Skeletal muscle tissue (tissue), 4 donors: Measurements from ENCODE around the gene MYPN. TPM values are rescaled to one million over a fixed set of nuclear protein-coding genes. Genes with fewer than 3 reads are reported as not detected.

ENCODE experiments used
- H3K27ac ChIP-seq: one replicate; pipeline ENCODE4 v1.7.0; 2013; ENCODE audit warnings: mild to moderate bottlenecking, low read depth, low read length, inconsistent platforms
- H3K27me3 ChIP-seq, 3 donors: one replicate each; pipeline ENCODE4 v1.7.0; 2013; ENCODE audit warnings: low read length in 3 of 3; ENCODE audit not compliant: control insufficient read depth in 3 of 3, insufficient read depth in 3 of 3
- H3K36me3 ChIP-seq, 3 donors: one replicate each; pipeline ENCODE4 v1.7.0; 2013; ENCODE audit warnings: low read length in 3 of 3; ENCODE audit not compliant: control insufficient read depth in 3 of 3, insufficient read depth in 3 of 3
- H3K4me1 ChIP-seq, 3 donors: one replicate each; pipeline ENCODE4 v1.7.0; 2013; ENCODE audit warnings: low read length in 3 of 3, mild to moderate bottlenecking in 3 of 3; ENCODE audit not compliant: control insufficient read depth in 3 of 3, insufficient read depth in 3 of 3
- H3K4me3 ChIP-seq, 3 donors: one replicate each; pipeline ENCODE4 v1.7.0; 2013; ENCODE audit warnings: low read length in 3 of 3
- H3K9ac ChIP-seq, 3 donors: one replicate each; pipeline ENCODE4 v1.7.0; 2013; ENCODE audit warnings: low read length in 3 of 3, mild to moderate bottlenecking in 3 of 3, moderate library complexity in 2 of 3, low read depth in 1 of 3
- H3K9me3 ChIP-seq, 3 donors: one replicate each; pipeline ENCODE4 v1.7.0; 2013; ENCODE audit warnings: low read length in 3 of 3; ENCODE audit not compliant: control insufficient read depth in 3 of 3
- total RNA-seq: library from RNA; depleted of rRNA; stranded (reverse); fragments of >200 nt; gene quantifications from one replicate; pipeline ENCODE4 v1.2.3, GENCODE V29; 2014
- donor health status: Osteomylitis.

The MYPN gene
- total RNA-seq, 1 donor from 2014 or later, result 57.4 TPM

DNA sequence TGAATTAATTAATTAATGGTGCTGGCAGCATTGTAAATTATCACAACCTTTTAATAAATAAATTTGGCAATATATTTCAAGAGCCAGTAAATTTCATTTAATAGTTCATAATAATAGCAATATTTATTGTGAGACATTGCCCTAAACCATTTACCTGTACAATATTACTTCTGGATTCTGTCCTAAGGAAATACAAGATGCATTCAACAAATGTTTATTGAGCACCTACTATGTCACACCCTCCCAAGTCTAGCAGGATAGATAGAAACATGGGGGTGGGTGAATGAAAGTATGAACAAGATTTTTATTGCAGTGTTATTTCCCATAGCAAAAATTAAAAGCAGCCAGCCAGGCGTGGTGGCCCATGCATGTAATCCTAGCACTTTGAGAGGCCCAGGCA is 29.9 kb upstream of the MYPN start:
- Histone ChIP-seq H3K4me3 (no peak overlapping the region), H3K9me3 (no peaks in the 10 kb centered on the region), H3K4me1 (peaks cover 0 to 8% (median 7%) of the 10 kb centered on the region in 3 donors), H3K36me3 (no peaks in the 10 kb centered on the region), H3K27me3 (no peaks in the 10 kb centered on the region), H3K27ac (no peak overlapping the region), H3K9ac (no peak overlapping the region)

DNA sequence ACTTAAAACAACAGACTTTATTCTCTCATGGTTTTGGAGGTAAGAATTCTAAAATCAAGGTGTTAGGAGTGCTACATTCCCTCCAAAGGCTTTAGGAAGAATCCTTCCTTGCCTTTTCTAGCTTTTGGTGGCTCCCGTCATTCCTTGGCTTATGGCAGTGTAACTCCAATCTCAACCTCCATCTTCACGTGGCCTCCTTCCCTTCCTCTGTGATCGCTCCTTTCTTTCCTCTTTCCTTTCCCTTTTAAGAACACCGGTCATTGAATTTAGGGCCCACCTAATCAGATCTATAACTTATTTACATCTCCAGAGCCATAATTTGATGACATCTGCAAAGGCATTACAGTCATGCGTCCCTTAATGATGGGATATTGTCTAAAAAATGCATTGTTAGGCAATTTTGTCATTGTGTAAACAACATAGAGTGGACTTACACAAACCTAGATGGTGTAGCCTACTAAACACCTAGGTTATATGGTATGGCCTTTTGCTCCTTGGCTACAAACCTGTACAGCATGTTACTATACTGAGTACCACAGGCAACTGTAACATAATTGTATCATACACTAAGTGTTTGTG is 28.3 kb upstream of the MYPN start:
- no peak overlapping the region for H3K4me3 ChIP-seq
- no peak overlapping the region for H3K9ac ChIP-seq

DNA sequence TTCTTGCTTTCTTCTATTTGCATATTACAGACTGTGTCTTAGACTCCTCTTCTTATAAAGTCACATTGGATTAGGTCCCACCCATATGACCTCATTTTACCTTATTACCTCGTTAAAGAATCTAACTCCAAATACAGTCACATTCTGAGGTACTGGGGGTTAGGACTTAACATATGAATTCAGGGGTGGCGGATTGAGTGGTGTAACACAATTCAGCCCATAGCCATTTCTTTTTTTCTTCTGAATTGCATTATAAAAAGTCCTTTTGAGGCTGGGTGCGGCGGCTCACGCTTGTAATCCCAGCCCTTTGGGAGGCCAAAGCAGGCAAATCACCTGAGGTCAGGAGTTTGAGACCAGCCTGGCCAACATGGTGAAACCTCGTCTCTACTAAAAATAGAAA is 27.4 kb upstream of the MYPN start:
- H3K27me3 ChIP-seq, result no peaks in the 10 kb centered on the region
- peaks cover 0 to 3% (median 2%) of the 10 kb centered on the region in 3 donors for H3K4me1 ChIP-seq
- no peak overlapping the region for H3K4me3 ChIP-seq
- H3K9ac ChIP-seq, result no peak overlapping the region
- no peaks in the 10 kb centered on the region for H3K9me3 ChIP-seq
- no peak overlapping the region for H3K27ac ChIP-seq
- H3K36me3 ChIP-seq, result no peaks in the 10 kb centered on the region

More for the DNA sequence above, 28.3 kb upstream of the MYPN start:
- Histone ChIP-seq H3K36me3 (no peaks in the 10 kb centered on the region), H3K27ac (no peak overlapping the region), H3K4me1 (peaks cover 0 to 3% (median 0%) of the 10 kb centered on the region in 3 donors), H3K27me3 (no peaks in the 10 kb centered on the region), H3K9me3 (no peaks in the 10 kb centered on the region)

DNA sequence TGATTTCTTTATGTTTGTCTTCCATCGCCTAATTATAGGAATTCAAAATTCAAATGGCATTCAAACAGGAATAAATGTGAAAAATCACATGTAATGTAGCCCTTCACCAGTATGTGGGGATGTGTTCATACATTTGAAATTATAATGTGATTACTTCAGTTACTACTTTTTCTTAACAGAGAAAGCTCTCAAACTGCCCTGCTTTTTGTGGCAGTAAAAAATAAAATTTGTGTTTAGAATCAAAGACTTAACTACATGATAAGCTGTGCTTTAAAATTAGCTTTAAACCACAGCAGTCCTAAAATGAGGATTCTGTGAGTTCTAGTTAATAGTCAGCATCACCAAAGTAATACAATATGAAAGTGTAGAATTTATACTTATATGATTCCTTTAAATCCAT is 26.4 kb upstream of the MYPN start:
- H3K9ac ChIP-seq, result peak overlapping the region in 1 of 3 donors; percentile 40
- no peak overlapping the region for H3K4me3 ChIP-seq
- H3K9me3 ChIP-seq, result no peaks in the 10 kb centered on the region
- H3K27me3 ChIP-seq, result no peaks in the 10 kb centered on the region
- H3K4me1 ChIP-seq, result peaks cover 0 to 7% (median 3%) of the 10 kb centered on the region in 3 donors
- H3K27ac ChIP-seq, result no peak overlapping the region
- H3K36me3 ChIP-seq, result no peaks in the 10 kb centered on the region

DNA sequence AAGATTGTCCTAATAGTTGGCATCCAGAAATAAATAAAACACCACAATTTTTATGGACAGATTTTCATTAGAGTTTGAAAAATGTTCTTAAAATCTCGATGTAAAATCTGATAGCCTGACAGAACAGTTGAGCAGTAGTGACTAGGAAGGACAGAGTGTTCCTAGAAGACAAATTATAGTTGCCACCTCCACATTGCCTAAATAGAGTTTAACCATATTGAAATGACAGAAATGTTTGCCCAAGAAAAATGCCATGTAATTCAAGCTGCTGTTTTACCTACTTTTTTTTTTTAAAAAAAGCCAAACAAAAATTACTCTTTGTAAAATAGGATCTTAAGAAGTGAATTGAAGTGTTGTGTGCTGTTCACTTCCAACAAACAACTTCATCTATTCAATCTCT is 25.3 kb upstream of the MYPN start:
- H3K4me1 ChIP-seq, result peaks cover 0 to 14% (median 3%) of the 10 kb centered on the region in 3 donors
- H3K36me3 ChIP-seq, result no peaks in the 10 kb centered on the region
- peak overlapping the region in 1 of 3 donors; percentile 40 for H3K9ac ChIP-seq
- no peak overlapping the region for H3K27ac ChIP-seq
- H3K27me3 ChIP-seq, result no peaks in the 10 kb centered on the region
- H3K4me3 ChIP-seq, result no peak overlapping the region
- no peaks in the 10 kb centered on the region for H3K9me3 ChIP-seq

DNA sequence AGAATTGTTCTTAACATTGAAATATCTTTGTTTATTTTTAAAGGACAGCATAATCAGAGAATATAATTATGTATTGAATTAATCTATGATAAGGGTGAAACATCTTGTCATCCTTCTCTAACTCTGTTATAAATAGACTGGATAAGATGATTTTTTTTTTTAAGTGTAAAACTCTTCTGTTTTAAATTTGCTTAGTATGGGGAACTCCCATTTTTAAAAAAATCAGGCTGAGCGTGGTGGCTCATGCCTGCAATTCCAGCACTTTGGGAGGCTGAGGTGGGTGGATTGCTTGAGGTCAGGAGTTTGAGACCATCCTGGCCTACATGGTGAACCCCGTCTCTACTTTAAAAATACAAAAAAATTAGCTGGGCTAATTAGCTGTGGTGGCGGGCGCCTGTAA is 24.8 kb upstream of the MYPN start:
- no peaks in the 10 kb centered on the region for H3K27me3 ChIP-seq
- peaks cover 0 to 14% (median 3%) of the 10 kb centered on the region in 3 donors for H3K4me1 ChIP-seq
- H3K27ac ChIP-seq, result no peak overlapping the region
- H3K9me3 ChIP-seq, result no peaks in the 10 kb centered on the region
- H3K9ac ChIP-seq, result peak overlapping the region in 1 of 3 donors; percentile 24
- no peaks in the 10 kb centered on the region for H3K36me3 ChIP-seq
- no peak overlapping the region for H3K4me3 ChIP-seq

DNA sequence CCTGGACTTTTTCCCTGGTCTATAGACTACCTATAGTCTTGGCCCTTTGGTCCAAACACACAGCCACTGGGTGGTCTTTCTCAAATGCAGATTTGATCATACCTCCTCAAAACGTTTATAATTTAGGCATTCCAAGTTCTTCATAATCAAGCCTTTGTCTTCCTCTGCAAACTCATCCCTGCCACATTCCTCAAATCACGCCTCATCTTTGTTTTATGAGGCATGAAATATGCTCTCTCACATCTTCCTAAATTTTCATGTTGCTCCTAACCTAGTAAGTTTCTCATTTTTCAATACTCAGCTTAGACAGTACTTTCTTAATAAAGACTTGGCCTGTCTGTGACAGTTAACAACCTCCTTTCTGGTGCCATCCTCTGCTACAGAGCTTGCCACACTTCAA is 23.3 kb upstream of the MYPN start:
- H3K27me3 ChIP-seq, result no peaks in the 10 kb centered on the region
- peak overlapping the region; percentile 93 for H3K27ac ChIP-seq
- H3K4me1 ChIP-seq, result peaks cover 0 to 14% (median 3%) of the 10 kb centered on the region in 3 donors
- H3K36me3 ChIP-seq, result no peaks in the 10 kb centered on the region
- no peak overlapping the region for H3K4me3 ChIP-seq
- no peaks in the 10 kb centered on the region for H3K9me3 ChIP-seq
- peak overlapping the region in 1 of 3 donors; percentile 28 for H3K9ac ChIP-seq

DNA sequence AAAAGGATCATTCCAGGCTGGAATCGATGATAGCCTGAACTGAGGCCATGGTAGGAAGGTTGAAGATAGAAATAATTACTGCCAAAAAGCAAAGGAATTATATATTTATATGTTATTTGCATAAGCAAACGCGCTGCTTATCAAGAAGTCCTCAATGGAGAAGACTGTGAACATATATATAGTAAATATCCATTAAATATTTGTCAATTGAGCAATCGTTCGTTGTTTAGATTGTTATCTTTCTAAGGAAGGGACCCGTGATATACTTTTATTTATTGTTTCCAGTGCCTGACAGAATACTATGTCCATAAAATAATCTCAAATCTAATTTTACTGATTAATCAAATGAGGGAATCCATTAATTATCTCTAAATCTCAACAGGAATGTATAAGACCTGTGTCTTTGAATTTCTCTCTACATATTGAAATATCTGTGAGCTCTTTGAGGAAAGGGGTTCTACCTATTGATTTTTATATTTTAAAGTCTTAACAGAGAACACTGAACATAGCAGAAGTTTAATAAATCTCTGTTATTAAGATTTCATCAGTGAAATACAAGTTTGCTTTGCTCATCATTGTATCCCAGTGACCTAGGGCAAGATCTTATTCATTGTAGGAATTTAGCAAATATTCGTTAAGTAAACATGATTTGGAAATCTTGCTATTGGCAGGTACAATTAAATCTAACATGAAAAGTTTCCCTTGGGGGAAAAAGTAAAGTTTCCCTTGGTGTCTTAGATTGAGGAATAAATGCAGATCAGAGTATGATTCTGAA is 22.2 kb upstream of the MYPN start:
- Histone ChIP-seq H3K27me3 (no peaks in the 10 kb centered on the region), H3K4me1 (peaks cover 0 to 14% (median 3%) of the 10 kb centered on the region in 3 donors), H3K9me3 (no peaks in the 10 kb centered on the region), H3K9ac (peak overlapping the region; percentile 70 to 82 (median 79)), H3K36me3 (no peaks in the 10 kb centered on the region), H3K27ac (peak overlapping the region; percentile 93), H3K4me3 (peak overlapping the region in 2 of 3 donors; percentile 73 to 75)

DNA sequence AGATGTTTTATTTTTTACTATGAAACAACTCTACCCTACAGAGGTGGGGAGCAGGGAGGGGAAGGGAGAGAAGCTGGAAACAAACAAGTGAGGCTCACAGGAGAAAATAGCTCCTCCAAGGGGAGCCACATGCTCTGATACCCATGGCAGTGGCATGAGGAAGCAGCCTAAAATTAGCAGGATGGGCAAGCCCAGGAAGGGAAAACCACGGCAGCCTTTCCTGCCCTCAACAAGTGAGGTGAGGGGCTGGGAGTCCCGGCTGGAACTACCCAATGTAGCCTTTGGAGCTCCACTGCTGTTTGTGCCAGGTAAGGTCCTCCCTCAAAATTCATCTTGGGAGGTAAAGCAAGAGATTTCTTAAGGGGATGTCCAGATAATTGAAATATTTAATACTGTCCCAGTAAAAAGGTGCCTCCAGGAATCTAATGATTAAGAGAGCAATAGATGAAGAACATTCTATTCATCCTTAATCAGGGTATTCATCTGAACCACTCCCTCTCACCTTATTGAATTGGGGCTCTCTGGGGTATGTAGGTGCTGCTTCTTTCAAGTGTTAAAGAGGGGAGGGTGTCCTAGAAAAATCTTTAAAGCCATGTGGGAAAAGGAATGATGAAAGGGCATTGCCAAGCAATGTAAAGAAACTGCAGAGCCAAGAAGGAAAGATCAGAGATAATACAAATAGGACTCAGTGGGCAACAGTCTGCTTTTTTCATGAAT is 21.4 kb upstream of the MYPN start:
- Histone ChIP-seq H3K9me3 (no peaks in the 10 kb centered on the region), H3K27me3 (no peaks in the 10 kb centered on the region), H3K36me3 (no peaks in the 10 kb centered on the region), H3K4me1 (peaks cover 0 to 14% (median 3%) of the 10 kb centered on the region in 3 donors), H3K27ac (peak overlapping the region; percentile 93), H3K4me3 (peak overlapping the region; percentile 63 to 75 (median 73)), H3K9ac (peak overlapping the region; percentile 70 to 84 (median 82))

DNA sequence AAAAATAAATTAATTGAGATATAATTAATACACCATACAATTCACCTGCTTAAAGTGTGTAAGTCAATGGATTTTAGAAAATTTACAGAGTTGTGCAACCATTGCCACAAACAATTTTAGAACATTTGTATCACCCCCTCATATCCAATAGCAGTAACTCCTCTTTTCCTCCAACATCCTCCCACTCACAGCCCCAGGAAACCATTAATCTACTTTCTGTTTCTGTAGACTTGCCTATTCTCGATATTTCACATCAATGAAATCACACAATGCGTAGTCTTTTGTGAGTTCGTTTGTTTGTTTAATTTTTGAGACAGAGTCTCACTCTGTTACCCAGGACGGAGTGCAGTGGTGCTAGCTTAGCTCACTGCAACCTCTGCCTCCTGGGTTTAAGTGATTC is 20.5 kb upstream of the MYPN start:
- peak overlapping the region; percentile 93 for H3K27ac ChIP-seq
- H3K9me3 ChIP-seq, result no peaks in the 10 kb centered on the region
- H3K4me3 ChIP-seq, result peak overlapping the region; percentile 63 to 75 (median 73)
- no peaks in the 10 kb centered on the region for H3K36me3 ChIP-seq
- H3K4me1 ChIP-seq, result peaks cover 0 to 14% (median 3%) of the 10 kb centered on the region in 3 donors
- peak overlapping the region in 2 of 3 donors; percentile 70 to 82 for H3K9ac ChIP-seq
- H3K27me3 ChIP-seq, result no peaks in the 10 kb centered on the region
